T-helper 1 cell treated with Interleukin-12 subunit alpha and Interleukin-12 subunit beta and Interleukin-4 antibody, amounts not matched to agents 30 ng/mL and 1 ng/mL, for 36 hours (primary cell): Measurements from ENCODE around the gene MMP15. TPM values are rescaled to one million over a fixed set of nuclear protein-coding genes. Genes with fewer than 3 reads are reported as not detected.

ENCODE experiments used
- intact Hi-C: fragments of 100-400 bp; cut with micrococcal nuclease; formaldehyde crosslinking; loops from one replicate; pipeline ENCODE4 v1.15.1; 2024
- total RNA-seq: library from RNA; stranded (reverse); gene quantifications from 2 replicates; pipeline ENCODE4 v1.2.3, GENCODE V29; 2022

MMP15 gene
- total RNA-seq, 1 donor from 2014 or later = 0.64 TPM

- intact Hi-C loops = no loop called here
Observed at GRCh38 chr16:58031016-58031800, 5.7 kb downstream of the MMP15 start.

- intact Hi-C loops = no loop called here
Observed at GRCh38 chr16:58032710-58033293, 7.2 kb downstream of the MMP15 start.

GRCh38 chr16:58034128-58034685 lies 8.7 kb downstream of the MMP15 start:
- intact Hi-C loops = no loop called here

- intact Hi-C loops = no loop called here
Observed at GRCh38 chr16:58034774-58035173, 9.2 kb downstream of the MMP15 start.

GRCh38 chr16:58035356-58036170 lies 10.0 kb downstream of the MMP15 start:
- intact Hi-C loops = no loop called here

GRCh38 chr16:58036943-58037342 lies 11.4 kb downstream of the MMP15 start:
- intact Hi-C loops = no loop called here

GRCh38 chr16:58037365-58038057 lies 12.0 kb downstream of the MMP15 start:
- intact Hi-C loops = no loop called here

- intact Hi-C loops = no loop called here
Observed at GRCh38 chr16:58038219-58038641, 12.7 kb downstream of the MMP15 start.

- intact Hi-C loops = no loop called here
Observed at GRCh38 chr16:58039829-58040495, 14.4 kb downstream of the MMP15 start.

- intact Hi-C loops = no loop called here
Observed at GRCh38 chr16:58040496-58040846, 14.9 kb downstream of the MMP15 start.

GRCh38 chr16:58040945-58041627 lies 15.5 kb downstream of the MMP15 start:
- intact Hi-C loops = no loop called here

- intact Hi-C loops = no loop called here
Observed at GRCh38 chr16:58041628-58041955, 16.0 kb downstream of the MMP15 start.

- intact Hi-C loops = no loop called here
Observed at GRCh38 chr16:58042001-58042885, 16.7 kb downstream of the MMP15 start.

- intact Hi-C loops = no loop called here
Observed at GRCh38 chr16:58042886-58043515, 17.4 kb downstream of the MMP15 start.

GRCh38 chr16:58043571-58044155 lies 18.1 kb downstream of the MMP15 start:
- intact Hi-C loops = no loop called here

GRCh38 chr16:58044266-58045019 lies 18.9 kb downstream of the MMP15 start:
- intact Hi-C loops = no loop called here

- intact Hi-C loops = no loop called here
Observed at GRCh38 chr16:58045096-58045495, 19.5 kb downstream of the MMP15 start.
